NT2/D1 (cell line): Measurements from ENCODE around the gene HNMT.

ENCODE experiments used
- DNase-seq: peaks from one replicate; pipeline ENCODE4 v3.0.0-alpha.2; 2011; ENCODE audit warnings: low read depth, low spot score
- H3K27me3 ChIP-seq: 2 replicates; pipeline ENCODE4 v1.6.0; 2011; ENCODE audit warnings: mild to moderate bottlenecking; ENCODE audit not compliant: insufficient read length, insufficient read depth
- H3K36me3 ChIP-seq: 2 replicates; pipeline ENCODE4 v1.6.1; 2011; ENCODE audit warnings: mild to moderate bottlenecking, low read length, mixed read lengths; ENCODE audit not compliant: insufficient read depth, insufficient read length
- H3K4me1 ChIP-seq: 2 replicates; pipeline ENCODE4 v1.5.1; 2011; ENCODE audit not compliant: insufficient read depth, insufficient read length
- H3K4me3 ChIP-seq: 2 replicates; pipeline ENCODE4 v1.5.1; 2011; ENCODE audit warnings: low read depth; ENCODE audit not compliant: insufficient read length
- H3K9ac ChIP-seq: 2 replicates; pipeline ENCODE4 v1.6.0; 2011; ENCODE audit warnings: low read depth; ENCODE audit not compliant: insufficient read length
- H3K9me3 ChIP-seq: 2 replicates; pipeline ENCODE4 v1.5.1; 2011; ENCODE audit warnings: mild to moderate bottlenecking, low read length; ENCODE audit not compliant: insufficient read depth
- SUZ12 ChIP-seq: IDR thresholded peaks from 2 replicates; pipeline ENCODE4 v1.6.1; 2011; ENCODE audit not compliant: insufficient read length, insufficient read depth; ENCODE audit errors: extremely low read depth
- YY1 ChIP-seq: IDR thresholded peaks from 2 replicates; pipeline ENCODE4 v1.6.1; 2011; ENCODE audit not compliant: insufficient read length, insufficient read depth
- ZNF274 ChIP-seq: IDR thresholded peaks from 2 replicates; pipeline ENCODE4 v1.6.1; 2011; ENCODE audit warnings: mild to moderate bottlenecking, low read depth, low read length

HNMT gene

GRCh38 chr2:137957033-137957432, 7.2 kb upstream of the HNMT start:
- TF ChIP-seq YY1 (no peak), ZNF274 (no peak), SUZ12 (no peak)
- no peak for DNase-seq

GRCh38 chr2:137959166-137959565, 5.1 kb upstream of the HNMT start:
- no peaks in the 10 kb centered on the region for H3K4me1 ChIP-seq
- TF ChIP-seq YY1 = no peak
- TF ChIP-seq SUZ12 = no peak
- TF ChIP-seq ZNF274 = no peak
- no peaks in the 10 kb centered on the region for H3K36me3 ChIP-seq
- no peak overlapping the region for H3K9ac ChIP-seq
- no peak overlapping the region for H3K4me3 ChIP-seq
- no peak for DNase-seq
- H3K9me3 ChIP-seq = no peaks in the 10 kb centered on the region
- no peaks in the 10 kb centered on the region for H3K27me3 ChIP-seq

More at GRCh38 chr2:137957033-137957432, 7.2 kb upstream of the HNMT start:
- H3K4me1 ChIP-seq = no peaks in the 10 kb centered on the region
- H3K36me3 ChIP-seq = no peaks in the 10 kb centered on the region
- H3K9ac ChIP-seq = no peak overlapping the region
- no peak overlapping the region for H3K4me3 ChIP-seq
- no peaks in the 10 kb centered on the region for H3K27me3 ChIP-seq
- H3K9me3 ChIP-seq = 0 out of 2 replicates have a peak, but pooled peaks cover 6% of the 10 kb centered on the region

GRCh38 chr2:137960223-137960622, 4.0 kb upstream of the HNMT start:
- H3K9ac ChIP-seq = no peak overlapping the region
- no peak for TF ChIP-seq SUZ12
- no peak for TF ChIP-seq YY1
- no peak for TF ChIP-seq ZNF274
- no peak overlapping the region for H3K4me3 ChIP-seq
- peaks cover 2% of the 10 kb centered on the region for H3K4me1 ChIP-seq
- no peaks in the 10 kb centered on the region for H3K27me3 ChIP-seq
- DNase-seq = no peak
- no peaks in the 10 kb centered on the region for H3K36me3 ChIP-seq
- H3K9me3 ChIP-seq = no peaks in the 10 kb centered on the region

- TF ChIP-seq YY1 (no peak), ZNF274 (no peak), SUZ12 (no peak)
- H3K4me1 ChIP-seq = peaks cover 2% of the 10 kb centered on the region
- no peak for DNase-seq
- H3K27me3 ChIP-seq = no peaks in the 10 kb centered on the region
- no peaks in the 10 kb centered on the region for H3K36me3 ChIP-seq
- H3K4me3 ChIP-seq = no peak overlapping the region
- H3K9me3 ChIP-seq = no peaks in the 10 kb centered on the region
- no peak overlapping the region for H3K9ac ChIP-seq
These were observed 2.7 kb upstream of the HNMT start for GRCh38 chr2:137961602-137962001.

GRCh38 chr2:137963535-137964065, 673 bp upstream of the HNMT start:
- Histone ChIP-seq H3K4me3 (no peak overlapping the region), H3K9me3 (no peaks in the 10 kb centered on the region), H3K4me1 (peaks cover 2% of the 10 kb centered on the region), H3K9ac (no peak overlapping the region), H3K36me3 (no peaks in the 10 kb centered on the region), H3K27me3 (no peaks in the 10 kb centered on the region)
- DNase-seq = no peak
- TF ChIP-seq SUZ12 = no peak
- TF ChIP-seq YY1 = no peak
- no peak for TF ChIP-seq ZNF274

GRCh38 chr2:137964859-137965459, 686 bp downstream of the HNMT start:
- Histone ChIP-seq H3K9me3 (no peaks in the 10 kb centered on the region), H3K27me3 (no peaks in the 10 kb centered on the region), H3K4me1 (peaks cover 2% of the 10 kb centered on the region), H3K36me3 (no peaks in the 10 kb centered on the region), H3K4me3 (no peak overlapping the region), H3K9ac (no peak overlapping the region)
- TF ChIP-seq SUZ12 (no peak), YY1 (no peak), ZNF274 (no peak)
- DNase-seq = no peak

GRCh38 chr2:137966043-137966442, 1.8 kb downstream of the HNMT start:
- Histone ChIP-seq H3K36me3 (no peaks in the 10 kb centered on the region), H3K4me3 (no peak overlapping the region), H3K9me3 (no peaks in the 10 kb centered on the region), H3K27me3 (no peaks in the 10 kb centered on the region), H3K4me1 (peaks cover 2% of the 10 kb centered on the region), H3K9ac (no peak overlapping the region)
- DNase-seq = no peak
- no peak for TF ChIP-seq YY1
- no peak for TF ChIP-seq SUZ12
- no peak for TF ChIP-seq ZNF274
